AG09309 (cell line): ENCODE results near the gene SND1.

ENCODE experiments used
- DNase-seq: peaks from one replicate; pipeline ENCODE4 v3.0.0-alpha.2; 2010; ENCODE audit warnings: low read depth
- H3K4me3 ChIP-seq: 2 replicates; pipeline ENCODE4 v1.5.1; 2011; ENCODE audit warnings: mild to moderate bottlenecking, low read depth, low read length, moderate library complexity; ENCODE audit not compliant: control insufficient read depth
- TF ChIP-seq, protein P1 (sequence below): IDR thresholded peaks from 2 replicates; pipeline ENCODE4 v1.5.1; 2011; ENCODE audit warnings: mild to moderate bottlenecking, low read depth, low read length, inconsistent platforms; ENCODE audit not compliant: insufficient read depth, control insufficient read depth; ENCODE audit errors: missing control alignments

SND1 gene

DNA sequence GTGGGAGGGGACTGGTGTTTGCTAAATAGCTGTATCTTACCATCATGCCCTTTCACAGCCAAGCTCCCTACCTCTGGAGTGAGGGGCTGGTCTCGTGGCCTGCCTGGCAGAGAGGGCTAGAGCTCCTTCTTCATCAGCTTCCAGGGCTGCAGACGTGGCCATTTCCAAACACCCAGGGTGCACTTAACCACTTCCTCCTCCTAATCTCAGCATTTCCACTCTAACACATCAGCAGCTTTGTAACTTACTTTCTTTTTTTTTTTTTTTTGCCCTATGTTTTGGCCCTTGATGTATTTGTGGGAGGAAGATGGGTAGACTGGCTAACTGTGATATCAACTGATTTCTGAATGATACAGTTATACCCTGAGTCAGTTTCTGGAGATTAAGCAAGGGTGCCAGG lies 351.8 kb downstream of the SND1 start:
- DNase-seq = no peak
- TF ChIP-seq, protein P1, sequence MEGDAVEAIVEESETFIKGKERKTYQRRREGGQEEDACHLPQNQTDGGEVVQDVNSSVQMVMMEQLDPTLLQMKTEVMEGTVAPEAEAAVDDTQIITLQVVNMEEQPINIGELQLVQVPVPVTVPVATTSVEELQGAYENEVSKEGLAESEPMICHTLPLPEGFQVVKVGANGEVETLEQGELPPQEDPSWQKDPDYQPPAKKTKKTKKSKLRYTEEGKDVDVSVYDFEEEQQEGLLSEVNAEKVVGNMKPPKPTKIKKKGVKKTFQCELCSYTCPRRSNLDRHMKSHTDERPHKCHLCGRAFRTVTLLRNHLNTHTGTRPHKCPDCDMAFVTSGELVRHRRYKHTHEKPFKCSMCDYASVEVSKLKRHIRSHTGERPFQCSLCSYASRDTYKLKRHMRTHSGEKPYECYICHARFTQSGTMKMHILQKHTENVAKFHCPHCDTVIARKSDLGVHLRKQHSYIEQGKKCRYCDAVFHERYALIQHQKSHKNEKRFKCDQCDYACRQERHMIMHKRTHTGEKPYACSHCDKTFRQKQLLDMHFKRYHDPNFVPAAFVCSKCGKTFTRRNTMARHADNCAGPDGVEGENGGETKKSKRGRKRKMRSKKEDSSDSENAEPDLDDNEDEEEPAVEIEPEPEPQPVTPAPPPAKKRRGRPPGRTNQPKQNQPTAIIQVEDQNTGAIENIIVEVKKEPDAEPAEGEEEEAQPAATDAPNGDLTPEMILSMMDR = no peak
- no peak overlapping the region for H3K4me3 ChIP-seq

DNA sequence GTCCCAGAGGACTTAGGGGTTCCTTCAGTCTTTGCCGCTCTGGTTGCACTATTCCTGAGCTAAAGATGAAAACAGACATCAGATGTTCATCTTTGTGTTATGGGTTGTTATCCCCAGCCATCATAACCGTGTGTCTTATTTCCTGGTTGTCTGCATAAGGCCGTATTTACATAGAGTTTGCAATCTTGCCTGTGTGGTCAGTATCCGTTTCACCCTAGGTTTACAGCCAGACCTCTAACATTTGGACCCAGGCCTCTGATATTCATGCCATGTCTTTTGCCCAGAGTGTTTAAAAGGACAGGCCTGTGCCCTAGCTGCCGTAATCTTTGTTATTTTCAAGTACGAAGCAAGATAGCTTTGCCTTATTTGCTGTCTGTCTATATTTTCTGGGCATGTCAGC lies 352.6 kb downstream of the SND1 start:
- H3K4me3 ChIP-seq = no peak overlapping the region
- TF ChIP-seq, protein P1 = no peak
- DNase-seq = no peak

DNA sequence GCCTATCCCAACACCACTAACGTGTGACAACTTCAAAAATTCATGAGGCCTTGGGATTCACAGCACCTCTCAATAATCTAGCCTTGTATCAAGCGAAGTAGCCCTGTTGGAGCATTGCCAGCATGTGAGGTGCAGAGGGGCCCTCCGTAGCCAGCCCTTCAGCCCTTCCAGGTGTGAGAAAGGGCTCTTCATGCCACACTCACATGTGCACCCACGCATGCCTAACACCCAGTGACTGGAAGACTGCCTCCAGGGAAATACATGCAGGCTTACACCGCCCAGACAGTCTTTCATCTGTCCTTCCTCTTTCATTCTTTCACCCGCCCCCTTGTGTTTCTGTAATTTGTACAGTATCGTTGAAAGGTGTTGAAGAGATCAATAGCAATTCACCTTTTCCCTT lies 353.1 kb downstream of the SND1 start:
- no peak overlapping the region for H3K4me3 ChIP-seq
- TF ChIP-seq, protein P1 = no peak
- no peak for DNase-seq

DNA sequence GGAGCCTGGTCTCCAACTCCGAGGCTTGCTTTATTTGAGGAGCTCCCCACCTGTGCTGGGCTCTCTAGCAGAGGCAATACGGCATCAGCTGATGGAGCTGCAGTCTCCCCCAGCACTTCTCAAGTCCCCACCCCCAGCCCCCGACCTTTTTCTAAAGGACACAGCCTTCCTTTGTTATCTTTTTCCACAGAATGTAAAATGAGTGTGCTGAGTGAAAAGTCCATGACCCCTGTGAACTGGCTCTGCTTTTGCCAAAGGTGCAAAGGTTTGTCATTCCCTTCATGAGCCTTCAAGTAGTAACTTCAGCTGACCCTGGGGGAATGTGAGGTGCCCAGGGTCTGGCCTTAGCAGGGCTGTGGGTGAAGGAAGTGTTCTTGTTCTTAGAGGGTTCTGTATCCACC lies 353.8 kb downstream of the SND1 start:
- no peak for DNase-seq
- H3K4me3 ChIP-seq = no peak overlapping the region
- TF ChIP-seq, protein P1 = no peak

DNA sequence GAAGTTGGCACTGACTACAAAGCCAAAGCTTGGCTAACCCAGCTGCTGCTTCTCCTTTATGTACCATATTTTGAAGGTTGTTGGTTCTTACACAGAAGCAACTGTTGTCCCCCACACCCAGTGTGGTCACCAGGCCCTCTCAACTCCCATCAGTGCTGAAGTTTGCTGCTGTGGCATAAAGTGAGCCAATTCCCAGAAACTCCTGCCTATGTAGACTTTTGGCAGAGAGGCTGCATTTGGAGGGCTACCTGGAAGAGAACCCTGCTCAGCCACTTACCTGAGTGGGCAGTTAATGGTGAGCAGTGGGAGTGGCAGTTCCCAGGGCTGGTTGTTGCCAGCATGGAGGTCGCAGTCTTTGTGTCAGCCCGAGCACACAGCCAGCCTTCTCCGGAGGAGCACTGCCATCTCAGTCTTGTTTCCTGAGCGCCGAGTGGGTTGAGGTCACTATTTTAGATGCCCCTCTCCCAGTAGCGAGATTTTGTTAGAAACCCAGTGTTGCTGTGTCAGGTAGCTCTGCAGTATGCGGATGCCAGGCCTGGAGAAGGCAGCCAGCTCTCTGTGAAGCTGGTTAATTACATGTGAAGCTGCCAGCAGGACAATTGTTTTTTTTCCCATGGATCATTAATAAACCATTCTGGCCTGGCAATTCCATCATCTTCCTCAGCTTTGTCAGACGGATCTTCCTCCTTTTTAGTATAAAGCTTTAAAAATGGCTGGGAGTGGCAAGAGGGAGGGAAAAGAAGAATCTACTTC lies 354.7 kb downstream of the SND1 start:
- H3K4me3 ChIP-seq = no peak overlapping the region
- TF ChIP-seq, protein P1 = no peak
- DNase-seq = no peak

DNA sequence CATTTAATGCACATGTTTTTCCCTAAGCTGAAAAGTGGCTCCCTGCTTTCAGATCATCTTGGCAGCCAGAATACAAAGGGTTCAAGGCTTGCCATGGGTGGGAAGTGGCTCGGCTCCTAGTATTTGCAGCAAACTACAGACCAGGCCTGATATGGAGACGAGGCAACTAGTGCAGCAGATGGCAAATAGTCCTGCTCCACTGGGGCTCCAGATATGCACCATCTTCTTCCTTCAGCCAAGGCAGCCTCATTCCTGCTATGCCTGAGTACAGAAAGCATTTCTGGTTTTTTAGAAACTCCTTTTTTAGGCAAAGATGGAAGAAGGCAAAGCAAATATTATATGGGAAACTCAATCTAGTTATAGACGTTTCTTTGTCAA lies 355.3 kb downstream of the SND1 start:
- H3K4me3 ChIP-seq = no peak overlapping the region
- DNase-seq = no peak
- TF ChIP-seq, protein P1 = no peak
